Left lung (tissue), 10 donors: ENCODE results near the gene PPP1R37. TPM values are rescaled to one million over a fixed set of nuclear protein-coding genes. Genes with fewer than 3 reads are reported as not detected.
"Not testable (repeated sequence)": the region's sequence is repeated elsewhere in the genome, so short reads cannot be mapped to it uniquely, and the experiment has no call there.

Experiments
- ATAC-seq: fragments of 200-7000 bp; cut with Tn5 transposase; one replicate; pipeline ENCODE4 v1.9.1; 2020; ENCODE audit warnings: moderate library complexity
- DNase-seq, 4 donors: peaks; one replicate each; pipeline ENCODE4 v3.0.0-alpha.2; 2013 to 2020
- H3K27ac ChIP-seq, 2 donors: fragments of 200-600 bp; sonication (generic) in 1 of 2; one replicate each; pipeline versions ENCODE4 v1.5.0 to v1.8.0; 2020 to 2021
- H3K27me3 ChIP-seq, 2 donors: fragments of 200-600 bp; sonication (generic) in 1 of 2; one replicate each; pipeline versions ENCODE4 v1.5.0 to v1.8.0; 2020 to 2021
- H3K36me3 ChIP-seq, 2 donors: fragments of 200-600 bp; sonication (generic) in 1 of 2; one replicate each; pipeline versions ENCODE4 v1.5.0 to v1.8.0; 2020 to 2021
- H3K4me1 ChIP-seq, 2 donors: fragments of 200-600 bp; one replicate each; pipeline ENCODE4 v1.8.0; 2021
- H3K4me3 ChIP-seq, 2 donors: fragments of 200-600 bp; sonication (generic) in 1 of 2; one replicate each; pipeline versions ENCODE4 v1.5.0 to v1.8.0; 2020 to 2021; ENCODE audit warnings: mild to moderate bottlenecking in 1 of 2
- H3K9me3 ChIP-seq, 2 donors: fragments of 200-600 bp; sonication (generic) in 1 of 2; one replicate each; pipeline versions ENCODE4 v1.5.0 to v1.8.0; 2020 to 2021
- CTCF ChIP-seq, 2 donors: fragments of 200-600 bp; sonication (generic) in 1 of 2; IDR thresholded peaks; one replicate each; pipeline versions ENCODE4 v1.5.0 to v1.8.0; 2021; ENCODE audit warnings: antibody characterized with exemption in 2 of 2
- intact Hi-C, 2 donors: fragments of 100-400 bp; cut with DNase I; formaldehyde crosslinking; loops; one replicate each; pipeline versions ENCODE4 v1.11.2 to v1.14.2; 2022
- polyA plus RNA-seq, 6 donors: library from polyadenylated mRNA; unstranded; fragments of 120-200 nt; gene quantifications; one replicate each; pipeline ENCODE4 v1.2.1, GENCODE V29; 2013; ENCODE audit not compliant: insufficient read length in 6 of 6
- total RNA-seq, 2 donors: library from RNA; stranded (reverse); fragmentation: NEBNext Ultra II Directional; extraction: Animal tissue kit (Norgen Biotek cat#: 25700); gene quantifications; one replicate each; pipeline ENCODE4 v1.2.1, GENCODE V29; 2021
- donor health status: DM: no; HTN: yes; CAD: no.
- donor health status: DM: no; HTN: no; CAD: no.

Gene PPP1R37
- total and polyA plus RNA-seq, 8 donors = 17.3 to 29.8 (median 26.0) TPM

- ATAC-seq = no peak
- no peak overlapping the region for H3K4me3 ChIP-seq
- DNase-seq = no peak
- H3K4me1 ChIP-seq = peaks cover 16 to 45% of the 10 kb centered on the region in 2 donors
- no peaks in the 10 kb centered on the region for H3K36me3 ChIP-seq
- intact Hi-C loops = no loop called here
- TF ChIP-seq CTCF (IDR thresholded peaks at IDR 0.05) = no peak
- H3K27ac ChIP-seq = no peak overlapping the region
- no peaks in the 10 kb centered on the region for H3K27me3 ChIP-seq
- no peaks in the 10 kb centered on the region for H3K9me3 ChIP-seq
Observed at GRCh38 chr19:45102481-45102880, 9.5 kb downstream of the PPP1R37 start.

DNA sequence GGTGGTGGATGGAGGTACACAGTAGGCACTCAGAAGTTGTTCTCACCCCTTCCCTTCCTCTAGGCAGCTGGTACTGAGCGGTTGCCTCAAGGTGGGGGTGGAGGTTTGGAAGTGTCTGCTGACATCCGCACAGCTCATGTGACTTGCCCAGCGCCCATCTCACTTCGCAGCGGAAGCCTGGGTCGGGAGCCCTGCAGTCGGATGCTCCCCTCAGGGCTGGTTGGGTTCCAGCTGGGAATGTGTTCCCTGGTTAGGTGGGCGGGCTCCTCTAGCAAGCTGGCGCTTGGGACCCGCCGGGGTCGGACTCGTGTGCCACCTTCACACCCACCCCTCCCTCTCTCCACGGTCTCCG is 10.2 kb downstream of the PPP1R37 start:
- no peaks in the 10 kb centered on the region for H3K27me3 ChIP-seq
- H3K27ac ChIP-seq = no peak overlapping the region
- H3K4me1 ChIP-seq = peaks cover 12 to 39% of the 10 kb centered on the region in 2 donors
- no peaks in the 10 kb centered on the region for H3K9me3 ChIP-seq
- no peak overlapping the region for H3K4me3 ChIP-seq
- no peak for DNase-seq
- no peak for ATAC-seq
- intact Hi-C loops = no loop called here
- TF ChIP-seq CTCF (IDR thresholded peaks at IDR 0.05) = no peak
- H3K36me3 ChIP-seq = no peaks in the 10 kb centered on the region

GRCh38 chr19:45103508-45104319 is 10.7 kb downstream of the PPP1R37 start:
- DNase-seq (no peak), ATAC-seq (no peak)
- no peak for TF ChIP-seq CTCF (IDR thresholded peaks at IDR 0.05)
- no peak overlapping the region for H3K27ac ChIP-seq
- intact Hi-C loops = no loop called here
- no peaks in the 10 kb centered on the region for H3K36me3 ChIP-seq
- H3K27me3 ChIP-seq = no peaks in the 10 kb centered on the region
- H3K9me3 ChIP-seq = no peaks in the 10 kb centered on the region
- no peak overlapping the region for H3K4me3 ChIP-seq
- peaks cover 6 to 33% of the 10 kb centered on the region in 2 donors for H3K4me1 ChIP-seq

DNA sequence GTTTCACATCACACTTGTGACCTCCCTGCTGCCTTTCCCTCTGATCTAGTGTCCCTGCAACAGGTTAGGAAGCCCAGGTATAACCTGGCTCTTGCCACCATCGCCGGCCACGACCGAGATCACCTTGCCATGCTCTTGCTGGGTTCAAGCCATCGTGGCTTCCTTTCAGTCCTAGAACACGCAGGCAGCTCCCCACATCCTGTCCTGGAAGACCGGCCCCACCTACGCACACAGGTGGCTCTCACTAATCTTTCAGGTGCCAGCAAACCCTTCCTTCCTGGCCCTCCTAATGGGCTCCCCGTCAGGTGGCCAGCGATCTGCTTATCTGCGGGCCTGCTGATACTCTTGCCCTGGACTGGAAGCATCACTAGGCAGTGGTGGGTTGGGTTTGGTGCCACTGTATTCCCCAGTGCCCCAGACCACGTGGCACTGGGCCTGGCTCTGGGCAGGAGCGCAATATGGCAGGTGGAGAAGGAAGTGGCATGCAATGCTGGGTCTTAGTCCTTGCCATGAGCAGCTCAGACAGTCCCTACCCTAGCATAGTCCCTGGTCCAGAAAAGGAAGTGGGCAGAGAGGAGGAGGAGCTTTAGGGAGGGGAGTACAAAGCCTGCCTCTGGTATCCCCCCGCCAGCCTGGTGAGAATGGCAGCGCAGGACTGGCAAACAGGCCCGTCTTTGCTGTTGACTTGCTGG is 11.8 kb downstream of the PPP1R37 start:
- Histone ChIP-seq H3K4me1 (peaks cover 0 to 22% of the 10 kb centered on the region in 2 donors), H3K36me3 (no peaks in the 10 kb centered on the region), H3K27me3 (no peaks in the 10 kb centered on the region), H3K9me3 (no peaks in the 10 kb centered on the region), H3K27ac (no peak overlapping the region), H3K4me3 (no peak overlapping the region)
- no peak for TF ChIP-seq CTCF (IDR thresholded peaks at IDR 0.05)
- intact Hi-C loops = no loop called here
- ATAC-seq (no peak), DNase-seq (no peak)

GRCh38 chr19:45106363-45106762 is 13.4 kb downstream of the PPP1R37 start:
- peaks cover 0 to 30% of the 10 kb centered on the region in 2 donors for H3K4me1 ChIP-seq
- H3K4me3 ChIP-seq, DNase-seq, H3K36me3 ChIP-seq, H3K27me3 ChIP-seq, H3K27ac ChIP-seq, ATAC-seq, H3K9me3 ChIP-seq, intact Hi-C loops: not testable (repeated sequence)
